GM12878 (cell line): ENCODE measurements around the gene DBR1. TPM values are rescaled to one million over a fixed set of nuclear protein-coding genes. Genes with fewer than 3 reads are reported as not detected.

Experiments
- ATAC-seq: fragments of 200-7000 bp; cut with Tn5 transposase; 3 replicates; pipeline ENCODE4 v1.9.1; 2020; ENCODE audit warnings: mild to moderate bottlenecking, moderate library complexity
- BruUV-seq: library from RNA; stranded (reverse); fragments of 400-500 nt; replicated peaks from 2 replicates; lab custom pipeline; 2021; lab: Mats Ljungman, UMichigan
- CTCF ChIA-PET: fragments of 300-600 bp; sonication (Branson Sonifier 250); formaldehyde crosslinking; extraction: SDS; loops from one replicate; lab custom pipeline; 2021; ENCODE audit warnings: inconsistent platforms; lab: Yijun Ruan, JAX
- POLR2A ChIA-PET: fragments of 350-600 bp; formaldehyde crosslinking; extraction: SDS; loops from one replicate; lab custom pipeline; 2021; ENCODE audit warnings: inconsistent platforms; lab: Charles Lee
- RAD21 ChIA-PET: fragments of 300-600 bp; sonication (Branson Sonifier 250); formaldehyde crosslinking; loops from one replicate; lab custom pipeline; 2023; ENCODE audit warnings: antibody characterized with exemption; ENCODE audit not compliant: unreplicated experiment; lab: Charles Lee
- SMC1A ChIA-PET: fragments of 300-600 bp; sonication (Branson Sonifier 250); formaldehyde crosslinking; loops from one replicate; lab custom pipeline; 2023; ENCODE audit not compliant: unreplicated experiment, uncharacterized antibody; lab: Charles Lee
- DNase-seq: peaks from one replicate; pipeline ENCODE4 v3.0.0-alpha.2; 2011; ENCODE audit warnings: low read depth, low spot score
- FAIRE-seq: peaks from 3 replicates; lab custom pipeline; 2011; peaks lifted over from hg19 to GRCh38; lab: Jason Lieb, UNC
- H2AFZ ChIP-seq: 2 replicates; pipeline ENCODE4 v1.6.0; 2011; ENCODE audit warnings: low read depth, low read length, control low read depth; ENCODE audit not compliant: control insufficient read depth
- H3K27ac ChIP-seq: 2 replicates; pipeline ENCODE4 v1.5.1; 2011; ENCODE audit warnings: control low read depth; ENCODE audit not compliant: control insufficient read depth, insufficient read depth
- H3K27me3 ChIP-seq, 2 experiments: replicated peaks in 1 of 2; 2 replicates each; pipeline versions ENCODE4 v1.6.0 to v1.6.1; 2011; ENCODE audit warnings: low read length in 1 of 2; ENCODE audit not compliant: control insufficient read depth in 2 of 2, insufficient read depth in 2 of 2
- H3K36me3 ChIP-seq, 2 experiments: 2 replicates each; pipeline ENCODE4 v1.5.1; 2011; ENCODE audit warnings: low read length in 1 of 2; ENCODE audit not compliant: control insufficient read depth in 2 of 2, insufficient read depth in 2 of 2
- H3K4me1 ChIP-seq: 2 replicates; pipeline ENCODE4 v1.6.1; 2011; ENCODE audit warnings: mild to moderate bottlenecking, low read length, moderate library complexity, mixed read lengths; ENCODE audit not compliant: control insufficient read depth, insufficient read depth
- H3K4me2 ChIP-seq: 2 replicates; pipeline ENCODE4 v1.6.0; 2011; ENCODE audit warnings: control low read depth; ENCODE audit not compliant: control insufficient read depth, insufficient read depth
- H3K4me3 ChIP-seq: fragments of 200-600 bp; sonication (generic); 2 replicates; pipeline ENCODE4 v1.5.1; 2016
- H3K79me2 ChIP-seq: 2 replicates; pipeline ENCODE4 v1.6.0; 2011; ENCODE audit warnings: low read length; ENCODE audit not compliant: control insufficient read depth, insufficient read depth
- H3K9ac ChIP-seq: 2 replicates; pipeline ENCODE4 v1.8.0; 2011; ENCODE audit warnings: low read length, control low read depth, mixed read lengths; ENCODE audit not compliant: control insufficient read depth, insufficient read depth
- H3K9me3 ChIP-seq: replicated peaks from 3 replicates; pipeline ENCODE4 v1.5.1; 2011; ENCODE audit warnings: mild to moderate bottlenecking, low read length; ENCODE audit not compliant: control insufficient read depth, insufficient read depth
- H4K20me1 ChIP-seq: 2 replicates; pipeline ENCODE4 v1.6.0; 2011; ENCODE audit not compliant: control insufficient read depth, insufficient read depth
- E4F1 ChIP-seq: fragments of 450-650 bp; IDR thresholded peaks from 2 replicates; pipeline ENCODE4 v1.6.1; 2018; ENCODE audit warnings: borderline replicate concordance, mild to moderate bottlenecking; ENCODE audit not compliant: partially characterized antibody
- GABPA ChIP-seq: IDR thresholded peaks from 2 replicates; pipeline ENCODE4 v1.6.1; 2014; ENCODE audit warnings: antibody characterized with exemption, low read depth, mild to moderate bottlenecking, inconsistent platforms
- HDAC6 ChIP-seq: fragments of 200-600 bp; sonication (generic); IDR thresholded peaks from one replicate; pipeline ENCODE4 v1.8.0; 2017; ENCODE audit warnings: antibody characterized with exemption; ENCODE audit not compliant: unreplicated experiment
- JUNB ChIP-seq: IDR thresholded peaks from 2 replicates; pipeline ENCODE4 v1.6.1; 2016; ENCODE audit warnings: antibody characterized with exemption, mild to moderate bottlenecking
- KLF5 ChIP-seq: fragments of 450-650 bp; IDR thresholded peaks from 2 replicates; pipeline ENCODE4 v1.6.1; 2014; ENCODE audit warnings: mild to moderate bottlenecking; ENCODE audit not compliant: partially characterized antibody
- MYC ChIP-seq: IDR thresholded peaks from 2 replicates; pipeline ENCODE4 v1.6.1; 2011; ENCODE audit warnings: mild to moderate bottlenecking, low read length, moderate library complexity, inconsistent platforms; ENCODE audit not compliant: insufficient read depth, insufficient replicate concordance, insufficient read length, severe bottlenecking
- NFIC ChIP-seq: IDR thresholded peaks from 2 replicates; pipeline ENCODE4 v1.6.1; 2012; ENCODE audit warnings: low read depth, mild to moderate bottlenecking, inconsistent platforms, low read length, moderate library complexity
- NFYA ChIP-seq: IDR thresholded peaks from 2 replicates; pipeline ENCODE4 v1.6.1; 2011; ENCODE audit warnings: low read depth, mild to moderate bottlenecking, low read length, improper control_type of control experiment, borderline replicate concordance
- NKRF ChIP-seq: fragments of 450-650 bp; conservative IDR thresholded peaks from 2 replicates; pipeline ENCODE4 v1.6.1; 2017; ENCODE audit warnings: mild to moderate bottlenecking, moderate library complexity
- NR2C1 ChIP-seq: fragments of 450-650 bp; IDR thresholded peaks from 2 replicates; pipeline ENCODE4 v1.6.1; 2017; ENCODE audit warnings: antibody characterized with exemption, mild to moderate bottlenecking, moderate library complexity
- NR2F1 ChIP-seq: fragments of 450-650 bp; conservative IDR thresholded peaks from 2 replicates; pipeline ENCODE4 v1.6.1; 2017; ENCODE audit warnings: mild to moderate bottlenecking
- RB1 ChIP-seq: fragments of 450-650 bp; formaldehyde crosslinking; IDR thresholded peaks from 2 replicates; pipeline ENCODE4 v1.6.1; 2017; ENCODE audit warnings: mild to moderate bottlenecking, borderline replicate concordance
- SMAD1 ChIP-seq: fragments of 450-650 bp; IDR thresholded peaks from 2 replicates; pipeline ENCODE4 v1.6.1; 2018; ENCODE audit warnings: mild to moderate bottlenecking, low read depth; ENCODE audit not compliant: partially characterized antibody
- SREBF1 ChIP-seq: IDR thresholded peaks from 2 replicates; pipeline ENCODE4 v1.6.1; 2012; ENCODE audit warnings: mild to moderate bottlenecking, low read length
- ZNF384 ChIP-seq: IDR thresholded peaks from 2 replicates; pipeline ENCODE4 v1.6.1; 2012; ENCODE audit warnings: low read depth, mild to moderate bottlenecking, low read length, improper control_type of control experiment, borderline replicate concordance
- WGBS: methylation state at CpG from one replicate; pipeline ENCODE4 v1.1.6; 2016; ENCODE audit warnings: low lambda C conversion rate; ENCODE audit not compliant: insufficient replicate concordance, insufficient coverage; ENCODE audit errors: missing lambda C conversion rate; 5-methylcytosine and 5-hydroxymethylcytosine counted together
- in situ Hi-C: fragments of 300-500 bp; cut with MboI; formaldehyde crosslinking; loops from 9 replicates; pipeline ENCODE4 v1.14.3; 2018; ENCODE audit warnings: mixed read lengths
- intact Hi-C: fragments of 100-400 bp; cut with micrococcal nuclease; formaldehyde crosslinking; loops from one replicate; pipeline ENCODE4 v1.14.2; 2022; ENCODE audit not compliant: unreplicated experiment
- polyA plus RNA-seq, 11 experiments: library from polyadenylated mRNA; depleted of rRNA in 4 of 11; unstranded in 6 of 11; stranded (reverse) in 5 of 11; fragments of >200 nt; fragmentation: Nextera tagmentation in 4 of 11; fragmentation: Illumina TruSeq in 1 of 11; extraction: Ambion mirVana in 4 of 11; extraction: Trizol in 1 of 11; gene quantifications; 1 replicate in 1 of 11; 2 replicates in 10 of 11; pipeline versions ENCODE4 v1.2.1 to v1.2.3, GENCODE V29; 2011 to 2016; ENCODE audit warnings: inconsistent platforms in 2 of 11, missing spikeins in 2 of 11, low read depth in 1 of 11
- total RNA-seq, 4 experiments: library from RNA; depleted of rRNA in 3 of 4; stranded (reverse); fragments of >200 nt in 3 of 4; fragmentation: Illumina TruSeq in 1 of 4; extraction: Trizol in 1 of 4; gene quantifications; 2 replicates each; pipeline versions ENCODE4 v1.2.1 to v1.2.3, GENCODE V29; 2013 to 2021
- TF ChIP-seq, protein P1 (sequence below): fragments of 450-650 bp; IDR thresholded peaks from 2 replicates; pipeline ENCODE4 v1.6.1; 2017; ENCODE audit warnings: mild to moderate bottlenecking

Gene DBR1
- total and polyA plus RNA-seq, 10 of the 15 experiments (the other 5 are each of a cell fraction or from before 2014, with no cell fraction given): 4.1 to 17.3 (median 15.8) TPM

- in situ Hi-C loops (no loop called here), intact Hi-C loops (loop anchor here (1.0 to 10.0 kb wide), 2 partner anchors 9 to 227 kb away; no protein-coding TSS in a partner anchor)
- Histone ChIP-seq H3K9ac (peak within 1 kb of the TSS; percentile 99), H4K20me1 (no peaks in the 10 kb centered on the region), H3K4me2 (peak within 1 kb of the TSS; percentile 97), H3K36me3 (peaks cover 0 to 6% of the 10 kb centered on the region in 2 experiments; a peak in 1 of 4 replicates), H2AFZ (peak within 1 kb of the TSS; percentile 100), H3K9me3 (no peaks in the 10 kb centered on the region), H3K4me3 (peak within 1 kb of the TSS; percentile 90), H3K79me2 (peaks cover 48% of the 10 kb centered on the region), H3K27ac (peak within 1 kb of the TSS; percentile 99), H3K4me1 (no peaks in the 10 kb centered on the region), H3K27me3 (no peaks in the 10 kb centered on the region)
- ATAC-seq (peak; percentile 76), FAIRE-seq (no peak), DNase-seq (no peak)
- BruUV-seq: no TSS peak
- ChIA-PET CTCF (interaction anchor here (1.3 to 2.3 kb wide), 2 partner anchors 9 to 13 kb away, joined by 4 to 12 read pairs; partner anchors contain the start of gene DBR1), RAD21 (interaction anchor here (1.3 kb wide), 1 partner anchor 13 kb away, joined by 6 read pairs; the partner anchor contains the start of gene DBR1), SMC1A (interaction anchor here (0.6 to 5.4 kb wide), 5 partner anchors 9 to 43 kb away, joined by 3 to 34 read pairs (median 3); partner anchors contain the start of gene DBR1), POLR2A (interaction anchor here (0.6 to 3.2 kb wide), 2 partner anchors 14 to 68 kb away, joined by 5 to 20 read pairs; partner anchors contain the start of gene DBR1)
- WGBS: 1% methylated on average over 59 of the region's 59 CpGs
- TF ChIP-seq JUNB (0 out of 2 replicates have a peak, but pooled peaks have one; percentile 8), KLF5 (peak; percentile 65), E4F1 (no peak), SMAD1 (no peak), MYC (peak; percentile 74), NKRF (peak; percentile 69; the same call in 1 of the 2 replicates), RB1 (peak; percentile 93; the same call in 1 of the 2 replicates), NR2F1 (peak; percentile 88), NFYA (no peak), ZNF384 (no peak), SREBF1 (no peak), NR2C1 (peak; percentile 89), NFIC (no peak), HDAC6 (no peak), GABPA (0 out of 2 replicates have a peak, but pooled peaks have one; percentile 38)
- TF ChIP-seq, protein P1, sequence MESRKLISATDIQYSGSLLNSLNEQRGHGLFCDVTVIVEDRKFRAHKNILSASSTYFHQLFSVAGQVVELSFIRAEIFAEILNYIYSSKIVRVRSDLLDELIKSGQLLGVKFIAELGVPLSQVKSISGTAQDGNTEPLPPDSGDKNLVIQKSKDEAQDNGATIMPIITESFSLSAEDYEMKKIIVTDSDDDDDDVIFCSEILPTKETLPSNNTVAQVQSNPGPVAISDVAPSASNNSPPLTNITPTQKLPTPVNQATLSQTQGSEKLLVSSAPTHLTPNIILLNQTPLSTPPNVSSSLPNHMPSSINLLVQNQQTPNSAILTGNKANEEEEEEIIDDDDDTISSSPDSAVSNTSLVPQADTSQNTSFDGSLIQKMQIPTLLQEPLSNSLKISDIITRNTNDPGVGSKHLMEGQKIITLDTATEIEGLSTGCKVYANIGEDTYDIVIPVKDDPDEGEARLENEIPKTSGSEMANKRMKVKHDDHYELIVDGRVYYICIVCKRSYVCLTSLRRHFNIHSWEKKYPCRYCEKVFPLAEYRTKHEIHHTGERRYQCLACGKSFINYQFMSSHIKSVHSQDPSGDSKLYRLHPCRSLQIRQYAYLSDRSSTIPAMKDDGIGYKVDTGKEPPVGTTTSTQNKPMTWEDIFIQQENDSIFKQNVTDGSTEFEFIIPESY: no peak
Measured at GRCh38 chr3:138187296-138188012, 12.7 kb upstream of the DBR1 start, which contains the start of gene ARMC8. ARMC8 (plus strand) TSS chr3:138187301; CDS start chr3:138187555, 254 bp downstream.
